GM12872 (cell line): ENCODE results near the gene THOC1.

ENCODE experiments used
- CTCF ChIP-seq: IDR thresholded peaks from 3 replicates; pipeline ENCODE4 v1.5.1; 2011; ENCODE audit warnings: low read depth, mild to moderate bottlenecking, low read length, moderate library complexity; ENCODE audit not compliant: insufficient read depth

Gene THOC1

DNA sequence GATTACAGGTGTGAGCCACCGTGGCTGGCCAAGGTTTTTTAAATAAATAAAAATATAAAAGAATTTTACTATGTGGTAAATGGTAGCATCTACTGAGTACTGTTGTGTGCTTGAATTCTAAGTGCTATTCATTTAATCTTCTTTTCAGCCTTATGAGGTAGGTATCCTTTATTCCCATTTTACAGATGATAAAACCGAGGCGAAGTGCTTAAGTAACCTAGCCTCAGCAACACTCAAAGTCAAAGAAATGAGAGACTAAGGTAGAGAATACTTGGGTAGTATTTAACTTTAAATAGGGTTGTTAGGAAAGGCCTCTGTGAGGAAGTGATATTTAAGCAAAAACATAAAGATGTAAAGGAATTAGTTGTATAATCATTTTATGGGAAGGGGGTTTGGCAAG, 5.7 kb upstream of the THOC1 start:
- no peak for TF ChIP-seq CTCF

DNA sequence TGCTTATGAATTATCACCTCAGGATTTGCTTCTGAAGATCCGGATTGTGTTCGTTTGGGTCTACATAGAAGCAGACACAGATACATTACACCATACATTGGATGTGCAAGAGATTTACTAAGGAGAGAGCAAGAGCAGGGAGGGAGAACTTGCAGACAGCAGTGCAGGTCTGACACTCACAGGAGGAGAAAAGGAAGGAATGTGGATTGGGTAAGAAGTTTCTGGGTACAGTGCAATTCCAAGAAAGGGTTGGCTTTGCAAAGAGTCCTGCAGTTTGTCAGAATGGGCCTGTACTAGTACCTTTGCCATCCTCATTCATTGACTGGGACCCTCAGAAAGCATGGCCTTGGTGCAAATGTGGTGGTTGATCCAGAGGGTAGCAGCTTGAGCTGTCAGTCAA, 4.8 kb upstream of the THOC1 start:
- no peak for TF ChIP-seq CTCF

- TF ChIP-seq CTCF, result no peak
These were observed 1.7 kb upstream of the THOC1 start for GRCh38 chr18:269480-270095.

DNA sequence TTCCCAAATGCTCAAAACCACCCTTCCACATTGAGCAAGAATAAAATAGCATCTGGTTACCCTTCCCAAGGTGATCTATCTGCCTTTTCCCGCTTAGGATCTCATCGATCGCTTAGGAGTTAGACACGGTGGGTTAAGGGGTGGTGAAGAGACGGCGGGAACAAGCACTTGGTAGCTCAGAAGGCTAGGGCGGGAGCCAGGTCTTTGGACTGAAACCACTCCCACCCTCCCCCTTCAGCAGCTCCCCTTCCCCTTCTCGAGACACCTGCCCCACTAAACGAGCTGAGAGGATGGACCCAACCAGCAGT, 513 bp downstream of the THOC1 start:
- no peak for TF ChIP-seq CTCF

DNA sequence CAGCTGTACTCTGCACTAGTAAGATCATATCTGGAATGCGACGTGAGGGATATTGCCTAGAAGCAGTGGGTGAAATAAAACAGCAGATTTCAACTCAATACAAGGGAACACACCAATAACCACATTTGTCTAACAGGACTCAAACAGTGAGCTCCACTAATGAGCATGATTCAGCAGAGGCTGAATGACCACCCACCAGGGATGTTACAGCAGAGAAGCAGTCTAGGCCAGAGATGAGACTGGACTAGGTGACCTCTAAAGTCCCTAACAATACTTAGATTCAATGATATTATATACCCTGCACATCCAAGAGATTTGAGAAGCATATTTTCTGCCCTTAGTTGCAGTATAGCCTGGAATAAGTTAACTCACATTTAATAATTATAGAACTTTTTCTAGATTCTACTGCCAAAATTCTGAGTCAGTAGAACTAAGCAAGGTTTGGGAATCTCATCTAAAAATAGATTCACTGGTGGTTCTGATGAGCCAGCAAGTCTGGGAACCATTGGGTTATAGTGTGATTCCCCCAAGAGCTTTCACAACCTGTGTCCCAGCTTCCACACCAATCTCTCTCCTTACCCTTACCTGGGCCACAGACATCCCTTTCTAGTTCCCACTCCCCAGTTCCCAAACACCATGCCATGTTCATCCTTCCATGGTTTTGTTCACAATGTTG, 6.3 kb downstream of the THOC1 start:
- no peak for TF ChIP-seq CTCF

- TF ChIP-seq CTCF, result no peak
These were observed 7.3 kb downstream of the THOC1 start for GRCh38 chr18:260547-260946.

- TF ChIP-seq CTCF, result no peak
These were observed 12.7 kb downstream of the THOC1 start for GRCh38 chr18:255171-255570.
